Natural killer cell treated with Interleukin-12 subunit alpha and Interleukin-12 subunit beta and Interleukin-15 and Interleukin-18, amount 100 ng/mL, for 72 hours (primary cell): Measurements from ENCODE around the gene WRAP73. TPM values are rescaled to one million over a fixed set of nuclear protein-coding genes. Genes with fewer than 3 reads are reported as not detected.

Experiments used
- ATAC-seq, 2 donors: fragments of 150-1000 bp; cut with Tn5 transposase in 1 of 2; sonication (Bioruptor Pico), chemical (Tn5 transposase) in 1 of 2; 2 replicates each; pipeline ENCODE4 v1.10.0; 2021
- DNase-seq: peaks from one replicate; pipeline ENCODE4 v3.0.0; 2022; ENCODE audit warnings: low spot score
- H3K27ac Mint-ChIP-seq, 2 donors: 1 replicate in 1 of 2; 2 replicates in 1 of 2; pipeline ENCODE4 v1.8.0; 2022; ENCODE audit warnings: mixed read lengths in 2 of 2, mild to moderate bottlenecking in 1 of 2, moderate library complexity in 1 of 2
- H3K27me3 Mint-ChIP-seq, 2 donors: 1 replicate in 1 of 2; 2 replicates in 1 of 2; pipeline ENCODE4 v1.8.0; 2022; ENCODE audit warnings: mixed read lengths in 2 of 2
- H3K36me3 Mint-ChIP-seq: one replicate; pipeline ENCODE4 v1.8.0; 2022; ENCODE audit warnings: mixed read lengths
- H3K4me1 Mint-ChIP-seq, 2 donors: 1 replicate in 1 of 2; 2 replicates in 1 of 2; pipeline ENCODE4 v1.8.0; 2022; ENCODE audit warnings: low read depth in 2 of 2, mixed read lengths in 2 of 2, mild to moderate bottlenecking in 1 of 2
- H3K4me3 Mint-ChIP-seq: one replicate; pipeline ENCODE4 v1.8.0; 2022; ENCODE audit warnings: mixed read lengths
- H3K9me3 Mint-ChIP-seq: 2 replicates; pipeline ENCODE4 v1.8.0; 2022; ENCODE audit warnings: mixed read lengths
- total RNA-seq, 2 donors: library from RNA; stranded (reverse); gene quantifications; one replicate each; pipeline ENCODE4 v1.2.3, GENCODE V29; 2022

Gene WRAP73
- total RNA-seq, 2 donors from 2014 or later = 27.6 to 51.3 TPM

DNA sequence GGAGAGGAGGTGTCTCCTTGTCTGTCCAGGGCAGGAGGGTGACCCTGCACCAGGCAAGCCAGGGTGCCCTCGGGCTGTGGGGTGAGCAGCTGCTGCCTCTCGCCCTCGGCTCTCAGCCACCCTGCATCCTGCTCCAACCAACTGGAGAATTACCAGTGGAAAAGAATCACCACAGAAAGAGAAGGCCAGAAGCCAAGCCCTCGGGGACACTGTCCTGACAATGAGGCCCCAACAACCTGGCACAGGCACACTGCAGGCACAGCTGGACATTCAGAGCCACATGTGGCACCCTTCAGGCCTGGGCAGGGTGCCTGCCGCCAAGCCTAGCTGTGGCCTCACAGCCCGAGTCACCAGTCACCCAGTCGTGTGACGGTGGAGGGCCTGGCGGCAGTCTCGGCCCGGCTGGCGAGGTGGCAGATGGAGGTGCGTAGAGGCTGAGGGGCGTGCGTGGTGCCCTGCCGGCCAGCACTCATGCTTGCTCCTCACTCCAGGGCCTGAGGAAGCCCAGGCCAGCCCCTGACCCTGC is 50.6 kb downstream of the WRAP73 start:
- no peak for DNase-seq

DNA sequence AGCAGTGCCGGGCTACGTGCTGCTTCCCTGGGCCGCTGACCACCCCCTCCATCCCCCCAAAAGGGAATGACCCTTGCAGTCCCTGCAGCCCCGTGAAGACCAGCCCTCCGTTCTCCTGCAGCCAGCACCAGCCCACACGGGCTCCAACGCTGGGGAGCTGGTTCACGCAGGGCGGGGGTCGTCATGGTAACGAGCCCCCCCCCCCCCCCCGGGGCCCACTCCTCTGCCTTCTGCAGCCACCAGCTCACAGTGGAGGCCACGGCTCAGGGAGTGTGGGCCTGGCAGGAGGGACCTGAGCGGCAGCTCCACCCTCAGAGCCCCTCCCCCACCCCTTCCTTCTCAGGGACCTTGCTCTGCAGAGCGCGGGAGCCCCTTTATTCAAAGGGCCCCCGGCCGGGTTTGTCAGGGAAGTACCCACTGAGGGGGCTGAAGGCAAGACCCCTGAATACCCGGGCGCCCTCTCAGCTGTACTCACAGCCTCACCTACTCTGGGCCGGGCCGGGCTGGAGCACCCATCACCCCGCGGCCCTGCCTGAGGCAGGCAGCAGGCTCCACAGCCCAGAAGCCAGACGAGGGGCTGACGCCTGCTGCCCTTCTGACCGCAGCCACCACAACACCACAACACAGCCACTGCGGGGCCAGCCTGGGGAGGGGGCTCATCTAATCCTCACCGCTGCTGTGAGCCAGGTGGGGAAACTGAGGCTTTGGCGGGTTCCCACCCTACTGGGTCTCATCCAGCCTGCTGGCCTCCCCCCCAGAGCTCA is 51.2 kb downstream of the WRAP73 start:
- Mint-ChIP-seq H3K9me3 (no peaks in the 10 kb centered on the region), H3K27me3 (no peaks in the 10 kb centered on the region), H3K36me3 (no peaks in the 10 kb centered on the region), H3K27ac (no peak overlapping the region), H3K4me3 (peak overlapping the region; percentile 70), H3K4me1 (peaks cover 13 to 18% of the 10 kb centered on the region in 2 donors)
- no peak for ATAC-seq
- no peak for DNase-seq

More for the DNA sequence above, 50.6 kb downstream of the WRAP73 start:
- Mint-ChIP-seq H3K4me1 (peaks cover 13 to 18% of the 10 kb centered on the region in 2 donors), H3K27ac (no peak overlapping the region), H3K9me3 (no peaks in the 10 kb centered on the region), H3K4me3 (no peak overlapping the region), H3K27me3 (no peaks in the 10 kb centered on the region), H3K36me3 (no peaks in the 10 kb centered on the region)
- ATAC-seq = no peak

- Mint-ChIP-seq H3K27ac (peak overlapping the region in 1 of 2 donors; percentile 57), H3K4me1 (peaks cover 13 to 18% of the 10 kb centered on the region in 2 donors)
Observed at GRCh38 chr1:3598051-3598491, 51.8 kb downstream of the WRAP73 start.

DNA sequence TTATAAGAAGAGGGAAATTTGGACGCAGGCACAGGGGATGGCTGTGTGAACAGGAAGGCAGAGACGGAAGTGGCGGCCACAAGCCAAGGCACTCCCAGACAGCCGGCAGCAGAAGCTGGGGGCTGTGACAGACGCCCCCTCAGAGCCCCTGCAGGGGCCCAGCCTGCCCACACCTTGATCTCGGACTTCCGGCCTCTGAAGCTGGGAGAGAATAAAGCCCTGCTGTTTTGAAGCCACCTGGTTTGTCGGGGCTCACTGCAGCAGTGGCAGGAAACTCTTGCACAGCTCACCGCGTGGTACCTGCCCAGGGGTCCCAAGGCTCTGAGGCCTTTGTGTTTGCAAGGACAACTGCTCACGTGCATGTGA is 52.3 kb downstream of the WRAP73 start:
- no peaks in the 10 kb centered on the region for H3K27me3 Mint-ChIP-seq
- no peak for ATAC-seq
- peak overlapping the region; percentile 70 for H3K4me3 Mint-ChIP-seq
- H3K9me3 Mint-ChIP-seq = no peaks in the 10 kb centered on the region
- H3K4me1 Mint-ChIP-seq = peaks cover 13 to 18% of the 10 kb centered on the region in 2 donors
- H3K27ac Mint-ChIP-seq = peak overlapping the region in 1 of 2 donors; percentile 57
- no peak for DNase-seq
- H3K36me3 Mint-ChIP-seq = no peaks in the 10 kb centered on the region

More at GRCh38 chr1:3598051-3598491, 51.8 kb downstream of the WRAP73 start:
- no peaks in the 10 kb centered on the region for H3K36me3 Mint-ChIP-seq
- H3K27me3 Mint-ChIP-seq = no peaks in the 10 kb centered on the region
- peak overlapping the region; percentile 70 for H3K4me3 Mint-ChIP-seq
- no peak for ATAC-seq
- no peak for DNase-seq
- H3K9me3 Mint-ChIP-seq = no peaks in the 10 kb centered on the region

GRCh38 chr1:3596663-3597598 is 53.0 kb downstream of the WRAP73 start:
- H3K9me3 Mint-ChIP-seq = no peaks in the 10 kb centered on the region
- no peak for ATAC-seq
- H3K4me3 Mint-ChIP-seq = peak overlapping the region; percentile 70
- H3K27me3 Mint-ChIP-seq = no peaks in the 10 kb centered on the region
- no peak for DNase-seq
- H3K4me1 Mint-ChIP-seq = peaks cover 13 to 18% of the 10 kb centered on the region in 2 donors
- no peaks in the 10 kb centered on the region for H3K36me3 Mint-ChIP-seq
- no peak overlapping the region for H3K27ac Mint-ChIP-seq

DNA sequence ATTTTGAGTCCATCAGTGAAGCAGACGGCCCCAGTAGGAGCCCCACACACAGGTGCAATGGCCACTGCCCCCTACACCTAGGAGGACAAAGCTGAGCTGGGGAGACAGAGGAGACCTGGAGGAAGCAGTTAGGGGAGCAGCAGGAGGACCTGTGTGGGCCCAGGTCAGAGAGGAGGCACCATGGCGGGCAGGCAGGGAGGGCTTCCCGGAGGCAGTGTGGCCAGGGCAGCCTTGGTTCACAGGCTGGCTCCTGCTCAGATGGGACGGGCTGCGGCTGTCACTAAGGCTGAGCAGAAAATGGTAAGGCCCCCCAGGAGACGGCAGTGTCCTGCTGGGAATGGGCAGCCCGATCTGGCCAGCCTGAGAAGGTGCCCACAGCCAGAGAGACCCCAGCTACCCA is 54.0 kb downstream of the WRAP73 start:
- Mint-ChIP-seq H3K9me3 (no peaks in the 10 kb centered on the region), H3K36me3 (no peaks in the 10 kb centered on the region), H3K27me3 (no peaks in the 10 kb centered on the region), H3K27ac (no peak overlapping the region), H3K4me1 (peaks cover 13 to 18% of the 10 kb centered on the region in 2 donors), H3K4me3 (no peak overlapping the region)
- DNase-seq (no peak), ATAC-seq (no peak)

DNA sequence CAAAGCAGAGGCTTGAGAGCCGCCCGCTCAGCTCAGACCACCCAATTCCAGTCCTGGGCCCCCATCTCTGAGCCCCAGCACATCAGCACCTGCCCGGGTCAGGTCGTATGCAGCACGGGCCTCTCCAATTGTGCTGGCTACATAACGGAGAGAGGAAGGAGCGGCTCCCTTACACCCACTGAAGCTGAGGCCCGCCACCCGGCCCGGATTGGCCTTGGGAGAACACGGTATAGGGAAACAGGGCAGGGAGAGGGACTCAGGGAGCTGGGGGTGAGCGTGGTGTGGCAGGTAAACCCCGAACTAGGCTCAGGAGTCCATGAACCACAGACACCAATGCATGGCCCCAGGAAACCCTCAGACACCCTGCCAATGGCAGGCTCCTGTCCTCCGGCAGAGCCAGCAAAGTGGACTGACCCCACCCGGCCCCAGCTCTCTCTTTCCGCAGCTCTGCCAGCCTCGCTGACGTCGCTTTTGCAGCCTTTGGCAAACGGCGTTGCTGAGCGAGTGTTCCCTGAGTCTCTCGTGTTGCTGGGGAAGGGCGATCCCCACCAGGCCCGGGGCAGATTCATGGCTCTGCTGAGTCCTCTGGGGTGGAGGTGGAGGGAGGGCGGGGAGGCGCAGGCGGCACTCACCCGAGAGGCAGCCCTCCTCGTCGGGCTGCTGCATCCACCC is 55.1 kb downstream of the WRAP73 start:
- Mint-ChIP-seq H3K27ac (no peak overlapping the region), H3K9me3 (no peaks in the 10 kb centered on the region), H3K27me3 (no peaks in the 10 kb centered on the region), H3K36me3 (no peaks in the 10 kb centered on the region), H3K4me1 (peaks cover 13 to 18% of the 10 kb centered on the region in 2 donors), H3K4me3 (no peak overlapping the region)
- no peak for DNase-seq
- ATAC-seq = no peak

- ATAC-seq = no peak
- Mint-ChIP-seq H3K36me3 (no peaks in the 10 kb centered on the region), H3K27me3 (no peaks in the 10 kb centered on the region), H3K27ac (no peak overlapping the region), H3K4me1 (peaks cover 13% of the 10 kb centered on the region in 2 donors), H3K4me3 (no peak overlapping the region), H3K9me3 (no peaks in the 10 kb centered on the region)
- DNase-seq = no peak
Observed at GRCh38 chr1:3593745-3594144, 56.2 kb downstream of the WRAP73 start.

- ATAC-seq = no peak
- Mint-ChIP-seq H3K9me3 (no peaks in the 10 kb centered on the region), H3K27ac (no peak overlapping the region), H3K4me1 (peaks cover 13% of the 10 kb centered on the region in 2 donors), H3K4me3 (no peak overlapping the region), H3K27me3 (no peaks in the 10 kb centered on the region), H3K36me3 (no peaks in the 10 kb centered on the region)
- no peak for DNase-seq
Observed at GRCh38 chr1:3593334-3593733, 56.6 kb downstream of the WRAP73 start.

- no peak overlapping the region for H3K4me3 Mint-ChIP-seq
- no peak for ATAC-seq
- DNase-seq = no peak
- no peaks in the 10 kb centered on the region for H3K27me3 Mint-ChIP-seq
- H3K36me3 Mint-ChIP-seq = no peaks in the 10 kb centered on the region
- no peaks in the 10 kb centered on the region for H3K9me3 Mint-ChIP-seq
- no peak overlapping the region for H3K27ac Mint-ChIP-seq
- no peaks in the 10 kb centered on the region for H3K4me1 Mint-ChIP-seq
Observed at GRCh38 chr1:3590951-3591865, 58.7 kb downstream of the WRAP73 start.

DNA sequence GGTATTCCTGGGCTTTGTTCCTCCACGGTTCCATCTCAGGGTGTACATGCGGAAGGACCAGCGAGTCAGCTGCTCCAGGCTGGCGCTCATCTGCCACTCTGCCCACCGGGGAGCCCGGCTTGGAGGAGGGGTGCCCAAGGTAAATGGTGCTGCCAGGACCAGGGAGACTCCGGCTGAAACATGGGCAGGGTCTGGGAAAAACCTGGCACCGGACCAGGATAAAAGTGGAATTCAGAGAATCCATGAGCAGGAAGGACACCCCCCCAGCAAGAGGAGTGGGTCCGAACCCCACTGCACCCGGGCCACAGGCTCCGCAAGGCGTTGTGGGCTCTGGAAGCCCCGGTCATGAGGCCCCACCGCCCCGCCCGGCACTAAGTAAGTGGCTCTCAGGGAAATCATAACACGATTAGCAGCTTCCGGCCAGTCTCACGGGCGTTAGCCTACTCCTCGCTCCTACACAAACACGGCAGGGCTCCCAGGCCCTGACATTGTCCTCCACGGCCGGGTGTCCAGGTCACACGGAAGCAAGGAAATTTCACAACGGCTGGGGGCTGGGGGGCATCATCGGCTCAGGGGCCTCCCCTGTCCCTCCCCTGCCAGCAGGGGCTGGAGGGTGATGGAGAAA is 59.7 kb downstream of the WRAP73 start:
- H3K4me1 Mint-ChIP-seq = no peaks in the 10 kb centered on the region
- no peak overlapping the region for H3K27ac Mint-ChIP-seq
- no peak overlapping the region for H3K4me3 Mint-ChIP-seq
- H3K9me3 Mint-ChIP-seq = no peaks in the 10 kb centered on the region
- H3K27me3 Mint-ChIP-seq = no peaks in the 10 kb centered on the region
- ATAC-seq = no peak
- no peak for DNase-seq
- H3K36me3 Mint-ChIP-seq = no peaks in the 10 kb centered on the region

DNA sequence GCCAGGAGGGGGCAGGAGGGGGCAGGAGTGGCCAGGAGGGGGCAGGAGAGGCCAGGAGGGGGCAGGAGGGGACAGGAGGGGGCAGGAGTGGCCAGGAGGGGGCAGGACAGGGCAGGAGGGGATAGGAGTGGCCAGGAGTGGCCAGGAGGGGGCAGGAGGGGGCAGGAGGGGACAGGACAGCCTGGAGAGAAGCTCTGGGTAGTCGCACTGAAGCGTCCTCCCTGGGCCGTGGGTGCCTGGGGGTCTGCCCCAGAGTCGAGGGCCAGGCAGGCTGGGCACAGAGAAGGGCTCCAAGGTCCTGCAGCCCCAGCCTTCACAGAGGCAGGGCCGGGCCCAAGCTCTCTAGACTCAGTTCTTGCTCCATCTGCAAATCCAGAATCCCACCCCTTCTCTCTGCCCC is 61.5 kb downstream of the WRAP73 start:
- ATAC-seq (no peak), DNase-seq (no peak)
- no peaks in the 10 kb centered on the region for H3K9me3 Mint-ChIP-seq
- no peaks in the 10 kb centered on the region for H3K27me3 Mint-ChIP-seq
- no peak overlapping the region for H3K4me3 Mint-ChIP-seq
- H3K36me3 Mint-ChIP-seq = no peaks in the 10 kb centered on the region
- no peaks in the 10 kb centered on the region for H3K4me1 Mint-ChIP-seq
- no peak overlapping the region for H3K27ac Mint-ChIP-seq
